Measurements from ENCODE around the gene TMEM87B. TPM values are rescaled to one million over a fixed set of nuclear protein-coding genes. Genes with fewer than 3 reads are reported as not detected.

TMEM87B gene
- total and polyA plus RNA-seq, 10 of the 15 experiments (the other 5 are each of a cell fraction or from before 2014, with no cell fraction given) = 5.7 to 20.6 (median 12.3) TPM

DNA sequence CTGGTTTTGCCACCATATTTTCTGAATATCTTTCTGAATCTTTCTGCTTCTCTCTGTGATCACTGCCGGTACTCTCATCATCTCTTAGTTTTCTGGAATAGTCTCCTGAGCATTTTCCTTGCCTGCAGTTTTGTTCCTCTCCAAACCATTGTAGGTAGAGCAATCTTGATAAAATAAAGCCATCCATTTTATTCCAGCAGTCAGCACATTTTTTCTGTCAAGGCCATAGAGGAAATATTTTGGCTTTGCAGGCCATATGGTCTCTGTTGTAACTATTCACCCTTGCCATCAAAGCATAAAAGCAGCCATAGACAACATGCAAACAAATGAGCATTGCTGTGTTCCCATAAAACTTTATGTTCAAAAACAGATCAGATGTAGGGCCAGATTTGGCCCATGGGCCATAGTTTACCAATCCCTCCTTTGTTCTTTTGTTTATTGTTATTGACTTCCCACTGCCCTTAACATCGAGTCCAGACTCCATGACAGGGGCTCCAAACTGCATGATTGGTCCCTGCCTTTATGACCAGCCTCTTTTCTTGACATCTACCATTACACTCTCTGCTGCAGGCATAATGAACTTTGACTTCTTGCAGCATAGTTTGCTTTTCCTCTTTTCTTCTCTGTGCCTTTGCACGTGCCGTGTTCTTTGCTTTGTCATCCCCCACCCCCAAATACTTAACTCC is 29.8 kb downstream of the TMEM87B start:
- DNase-seq (ENCODE audit: low read depth, low spot score) (no peak), FAIRE-seq (no peak), ATAC-seq (no peak)
- Histone ChIP-seq H2AFZ (ENCODE audit: control insufficient read depth, low read depth, low read length) (no peak overlapping the region), H3K79me2 (ENCODE audit: control insufficient read depth, insufficient read depth, low read length) (no peaks in the 10 kb centered on the region), H3K36me3 (ENCODE audit: control insufficient read depth in 2 of 2, insufficient read depth in 2 of 2, low read length in 1 of 2) (peaks cover 4 to 17% of the 10 kb centered on the region in 2 experiments), H4K20me1 (ENCODE audit: control insufficient read depth, insufficient read depth) (no peaks in the 10 kb centered on the region), H3K4me3 (no peak overlapping the region), H3K4me2 (ENCODE audit: control insufficient read depth, insufficient read depth) (no peak overlapping the region), H3K27ac (ENCODE audit: control insufficient read depth, insufficient read depth) (no peak overlapping the region), H3K27me3 (replicated peaks in 1 of 2; ENCODE audit: control insufficient read depth in 2 of 2, insufficient read depth in 2 of 2, low read length in 1 of 2) (no peaks in the 10 kb centered on the region), H3K4me1 (ENCODE audit: control insufficient read depth, insufficient read depth, low read length) (peaks cover 19% of the 10 kb centered on the region), H3K9ac (ENCODE audit: control insufficient read depth, insufficient read depth, low read length) (no peak overlapping the region), H3K9me3 (replicated peaks; ENCODE audit: control insufficient read depth, insufficient read depth, low read length) (no peaks in the 10 kb centered on the region)
- in situ Hi-C loops (cut with MboI) (no loop called here), intact Hi-C loops (cut with micrococcal nuclease; ENCODE audit: unreplicated experiment) (no loop called here)
- ChIA-PET SMC1A (ENCODE audit: uncharacterized antibody, unreplicated experiment) (no interaction called here), CTCF (interaction anchor here (0.7 to 1.1 kb wide), 2 partner anchors 35 to 38 kb away, joined by 3 read pairs; no protein-coding TSS in a partner anchor), RAD21 (ENCODE audit: unreplicated experiment) (interaction anchor here (0.7 kb wide), 1 partner anchor 186 kb away, joined by 3 read pairs; the partner anchor contains the start of gene MERTK), POLR2A (no interaction called here)
- no peak for TF ChIP-seq POLR2AphosphoS5 (IDR thresholded peaks at IDR 0.05; ENCODE audit: low read length)
- no TSS peak for BruUV-seq (replicated peaks)
- 98% methylated on average over 4 of the region's 4 CpGs for WGBS (ENCODE audit: insufficient coverage, insufficient replicate concordance, low lambda C conversion rate, missing lambda C conversion rate)

DNA sequence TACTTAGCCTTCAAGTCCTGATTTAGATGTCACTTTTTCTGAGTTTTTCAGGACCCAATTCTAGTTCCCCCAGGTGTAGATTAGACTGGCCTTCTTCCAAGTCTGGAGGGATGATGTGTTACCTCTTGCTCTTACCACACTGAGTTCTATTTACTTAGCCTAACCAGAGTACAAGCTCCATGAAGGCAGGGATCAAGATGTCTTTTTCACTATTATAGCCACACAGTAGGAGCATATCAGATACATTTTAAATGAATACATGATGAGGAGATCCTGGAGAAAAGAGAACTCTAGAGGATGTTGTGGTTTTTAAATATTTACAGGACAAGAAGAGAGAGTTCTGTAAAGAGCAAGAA is 30.3 kb downstream of the TMEM87B start:
- peaks cover 4 to 19% of the 10 kb centered on the region in 2 experiments for H3K36me3 ChIP-seq (ENCODE audit: control insufficient read depth in 2 of 2, insufficient read depth in 2 of 2, low read length in 1 of 2)
- POLR2A ChIA-PET = no interaction called here
- peaks cover 19% of the 10 kb centered on the region for H3K4me1 ChIP-seq (ENCODE audit: control insufficient read depth, insufficient read depth, low read length)
- H3K27ac ChIP-seq (ENCODE audit: control insufficient read depth, insufficient read depth) = no peak overlapping the region
- SMC1A ChIA-PET (ENCODE audit: uncharacterized antibody, unreplicated experiment) = no interaction called here
- intact Hi-C loops (cut with micrococcal nuclease; ENCODE audit: unreplicated experiment) = no loop called here
- H3K9me3 ChIP-seq (replicated peaks; ENCODE audit: control insufficient read depth, insufficient read depth, low read length) = no peaks in the 10 kb centered on the region
- DNase-seq (ENCODE audit: low read depth, low spot score) = no peak
- no peak overlapping the region for H2AFZ ChIP-seq (ENCODE audit: control insufficient read depth, low read depth, low read length)
- H3K9ac ChIP-seq (ENCODE audit: control insufficient read depth, insufficient read depth, low read length) = no peak overlapping the region
- no peaks in the 10 kb centered on the region for H3K27me3 ChIP-seq (replicated peaks in 1 of 2; ENCODE audit: control insufficient read depth in 2 of 2, insufficient read depth in 2 of 2, low read length in 1 of 2)
- in situ Hi-C loops (cut with MboI) = no loop called here
- RAD21 ChIA-PET (ENCODE audit: unreplicated experiment) = no interaction called here
- no peak overlapping the region for H3K4me3 ChIP-seq
- no peak overlapping the region for H3K4me2 ChIP-seq (ENCODE audit: control insufficient read depth, insufficient read depth)
- ATAC-seq = no peak
- no peaks in the 10 kb centered on the region; the same call in 1 of the 2 replicates for H3K79me2 ChIP-seq (ENCODE audit: control insufficient read depth, insufficient read depth, low read length)
- BruUV-seq (replicated peaks) = no TSS peak
- CTCF ChIA-PET = interaction anchor here (1.1 kb wide), 1 partner anchor 11 kb away, joined by 3 read pairs; no protein-coding TSS in a partner anchor
- no peak for FAIRE-seq
- H4K20me1 ChIP-seq (ENCODE audit: control insufficient read depth, insufficient read depth) = no peaks in the 10 kb centered on the region
- TF ChIP-seq LARP7 (IDR thresholded peaks at IDR 0.05) (no peak), TBL1XR1 (IDR thresholded peaks at IDR 0.05; ENCODE audit: low read depth, low read length) (no peak), SRF (IDR thresholded peaks at IDR 0.05; ENCODE audit: low read depth in 2 of 2, low read length in 2 of 2) (no peak), RUNX3 (IDR thresholded peaks at IDR 0.05; ENCODE audit: low read length) (no peak), TARDBP (IDR thresholded peaks at IDR 0.05; ENCODE audit: borderline replicate concordance) (no peak), MTA3 (IDR thresholded peaks at IDR 0.05; ENCODE audit: borderline replicate concordance, low read length) (no peak), BHLHE40 (IDR thresholded peaks at IDR 0.05; ENCODE audit: borderline replicate concordance in 1 of 2, low read depth in 2 of 2, low read length in 1 of 2) (no peak), SREBF2 (IDR thresholded peaks at IDR 0.05; ENCODE audit: low read length) (no peak), SIX5 (IDR thresholded peaks at IDR 0.05; ENCODE audit: low read depth, low read length, severe bottlenecking) (no peak), GATAD2B (conservative IDR thresholded peaks at IDR 0.05; ENCODE audit: low read depth) (no peak), NR2C2 (IDR thresholded peaks at IDR 0.05; ENCODE audit: borderline replicate concordance, control insufficient read depth, insufficient read length, low read depth) (no peak), MEF2A (IDR thresholded peaks at IDR 0.05; ENCODE audit: insufficient read depth, low read depth, low read length) (no peak)
- TF ChIP-seq, protein P1, sequence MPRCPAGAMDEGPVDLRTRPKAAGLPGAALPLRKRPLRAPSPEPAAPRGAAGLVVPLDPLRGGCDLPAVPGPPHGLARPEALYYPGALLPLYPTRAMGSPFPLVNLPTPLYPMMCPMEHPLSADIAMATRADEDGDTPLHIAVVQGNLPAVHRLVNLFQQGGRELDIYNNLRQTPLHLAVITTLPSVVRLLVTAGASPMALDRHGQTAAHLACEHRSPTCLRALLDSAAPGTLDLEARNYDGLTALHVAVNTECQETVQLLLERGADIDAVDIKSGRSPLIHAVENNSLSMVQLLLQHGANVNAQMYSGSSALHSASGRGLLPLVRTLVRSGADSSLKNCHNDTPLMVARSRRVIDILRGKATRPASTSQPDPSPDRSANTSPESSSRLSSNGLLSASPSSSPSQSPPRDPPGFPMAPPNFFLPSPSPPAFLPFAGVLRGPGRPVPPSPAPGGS (IDR thresholded peaks at IDR 0.05; ENCODE audit: borderline replicate concordance, insufficient read depth, low read depth, low read length, poor library complexity, severe bottlenecking) = no peak
- TF ChIP-seq, protein P2, sequence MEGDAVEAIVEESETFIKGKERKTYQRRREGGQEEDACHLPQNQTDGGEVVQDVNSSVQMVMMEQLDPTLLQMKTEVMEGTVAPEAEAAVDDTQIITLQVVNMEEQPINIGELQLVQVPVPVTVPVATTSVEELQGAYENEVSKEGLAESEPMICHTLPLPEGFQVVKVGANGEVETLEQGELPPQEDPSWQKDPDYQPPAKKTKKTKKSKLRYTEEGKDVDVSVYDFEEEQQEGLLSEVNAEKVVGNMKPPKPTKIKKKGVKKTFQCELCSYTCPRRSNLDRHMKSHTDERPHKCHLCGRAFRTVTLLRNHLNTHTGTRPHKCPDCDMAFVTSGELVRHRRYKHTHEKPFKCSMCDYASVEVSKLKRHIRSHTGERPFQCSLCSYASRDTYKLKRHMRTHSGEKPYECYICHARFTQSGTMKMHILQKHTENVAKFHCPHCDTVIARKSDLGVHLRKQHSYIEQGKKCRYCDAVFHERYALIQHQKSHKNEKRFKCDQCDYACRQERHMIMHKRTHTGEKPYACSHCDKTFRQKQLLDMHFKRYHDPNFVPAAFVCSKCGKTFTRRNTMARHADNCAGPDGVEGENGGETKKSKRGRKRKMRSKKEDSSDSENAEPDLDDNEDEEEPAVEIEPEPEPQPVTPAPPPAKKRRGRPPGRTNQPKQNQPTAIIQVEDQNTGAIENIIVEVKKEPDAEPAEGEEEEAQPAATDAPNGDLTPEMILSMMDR (IDR thresholded peaks at IDR 0.05 in 2 of 3, conservative IDR thresholded peaks at IDR 0.05 in 1 of 3; ENCODE audit: control insufficient read depth in 2 of 3, extremely low read depth in 1 of 3, insufficient read depth in 1 of 3, low read depth in 3 of 3, low read length in 3 of 3) = no peak
